Measurements from ENCODE around the gene JUND. TPM values are rescaled to one million over a fixed set of nuclear protein-coding genes. Genes with fewer than 3 reads are reported as not detected.

JUND gene
- total RNA-seq, 1 donor from 2014 or later = 225 TPM

GRCh38 chr19:18306888-18307260 lies 25.5 kb upstream of the JUND start:
- H3K4me1 Mint-ChIP-seq = peaks cover 50% of the 10 kb centered on the region
- peak; percentile 4 for ATAC-seq (ENCODE audit: low read depth)
- TF ChIP-seq CTCF (IDR thresholded peaks at IDR 0.05) = no peak

GRCh38 chr19:18306209-18306887 lies 24.9 kb upstream of the JUND start:
- Mint-ChIP-seq H3K4me3 (peak overlapping the region; percentile 61), H3K27me3 (no peaks in the 10 kb centered on the region), H3K27ac (peak overlapping the region; percentile 95), H3K9me3 (no peaks in the 10 kb centered on the region), H3K36me3 (ENCODE audit: low read depth) (peaks cover 28% of the 10 kb centered on the region), H3K4me1 (peaks cover 54% of the 10 kb centered on the region)
- DNase-seq (no peak), ATAC-seq (ENCODE audit: low read depth) (no peak)
- intact Hi-C loops (cut with micrococcal nuclease) = no loop called here
- ChIA-PET CTCF (interaction anchor here (0.6 to 5.2 kb wide), 6 partner anchors 13 to 84 kb away, joined by 3 to 100 read pairs (median 5); partner anchors contain the start of genes JUND and LSM4), POLR2A (interaction anchor here (0.5 to 6.8 kb wide), 17 partner anchors 8 to 202 kb away, joined by 3 to 669 read pairs (median 8); partner anchors contain the start of genes IQCN, JUND and LSM4)
- no peak for TF ChIP-seq CTCF (IDR thresholded peaks at IDR 0.05)

More at GRCh38 chr19:18306888-18307260, 25.5 kb upstream of the JUND start:
- no peak for DNase-seq
- Mint-ChIP-seq H3K27me3 (no peaks in the 10 kb centered on the region), H3K27ac (peak overlapping the region; percentile 95), H3K9me3 (no peaks in the 10 kb centered on the region), H3K36me3 (ENCODE audit: low read depth) (peaks cover 31% of the 10 kb centered on the region), H3K4me3 (peak overlapping the region; percentile 61)
- intact Hi-C loops (cut with micrococcal nuclease) = no loop called here
- CTCF ChIA-PET = interaction anchor here (0.6 to 4.4 kb wide), 6 partner anchors 10 to 84 kb away, joined by 3 to 37 read pairs (median 4); partner anchors contain the start of genes JUND and LSM4
- POLR2A ChIA-PET = interaction anchor here (0.5 to 3.2 kb wide), 12 partner anchors 8 to 203 kb away, joined by 3 to 176 read pairs (median 5); partner anchors contain the start of genes IQCN, JUND and LSM4

GRCh38 chr19:18304458-18305310 lies 23.3 kb upstream of the JUND start:
- intact Hi-C loops (cut with micrococcal nuclease) = loop anchor here (1.0 kb wide), 5 partner anchors 10 to 23 kb away; partner anchors contain the start of genes JUND and LSM4
- Mint-ChIP-seq H3K36me3 (ENCODE audit: low read depth) (peaks cover 16% of the 10 kb centered on the region), H3K27ac (peak overlapping the region; percentile 95), H3K9me3 (no peaks in the 10 kb centered on the region), H3K4me1 (peaks cover 54% of the 10 kb centered on the region), H3K27me3 (no peaks in the 10 kb centered on the region), H3K4me3 (peak overlapping the region; percentile 85)
- CTCF ChIA-PET = interaction anchor here (0.5 to 5.2 kb wide), 8 partner anchors 12 to 107 kb away, joined by 3 to 100 read pairs (median 4); partner anchors contain the start of genes JUND and LSM4
- POLR2A ChIA-PET = interaction anchor here (0.5 to 6.8 kb wide), 25 partner anchors 8 to 283 kb away, joined by 3 to 669 read pairs (median 5); partner anchors contain the start of genes JUND, LRRC25, LSM4 and MPV17L2
- DNase-seq (peak; percentile 74), ATAC-seq (ENCODE audit: low read depth) (peak; percentile 73)
- TF ChIP-seq CTCF (IDR thresholded peaks at IDR 0.05) = no peak

GRCh38 chr19:18304208-18304457 lies 22.7 kb upstream of the JUND start:
- Mint-ChIP-seq H3K27ac (peak overlapping the region; percentile 95), H3K4me3 (peak overlapping the region; percentile 85), H3K9me3 (no peaks in the 10 kb centered on the region), H3K27me3 (no peaks in the 10 kb centered on the region), H3K4me1 (peaks cover 54% of the 10 kb centered on the region), H3K36me3 (ENCODE audit: low read depth) (peaks cover 15% of the 10 kb centered on the region)
- intact Hi-C loops (cut with micrococcal nuclease) = loop anchor here (1.0 kb wide), 1 partner anchor 10 kb away; no protein-coding TSS in a partner anchor
- ChIA-PET CTCF (interaction anchor here (0.5 to 5.2 kb wide), 6 partner anchors 12 to 107 kb away, joined by 3 to 100 read pairs (median 4); partner anchors contain the start of genes JUND and LSM4), POLR2A (interaction anchor here (0.6 to 6.8 kb wide), 18 partner anchors 8 to 283 kb away, joined by 3 to 669 read pairs (median 6); partner anchors contain the start of genes JUND, LSM4 and RAB3A)
- DNase-seq = no peak
- ATAC-seq (ENCODE audit: low read depth) = no peak
- TF ChIP-seq CTCF (IDR thresholded peaks at IDR 0.05) = no peak

Data from activated B cell treated with CpG ODN at 0.5 μM for 24 hours (primary cell).